Right ventricle myocardium inferior (tissue), 1 donor: ENCODE results near the gene SIAH1. TPM values are rescaled to one million over a fixed set of nuclear protein-coding genes. Genes with fewer than 3 reads are reported as not detected.
A peak's percentile ranks its signal among the peaks of the same experiment; 100 is the strongest.

Experiments
- ATAC-seq: fragments of 200-7000 bp; cut with Tn5 transposase; one replicate; pipeline ENCODE4 v1.9.1; 2020; ENCODE audit warnings: mild to moderate bottlenecking, moderate library complexity
- DNase-seq: peaks from one replicate; pipeline ENCODE4 v3.0.0; 2021; ENCODE audit errors: missing footprints
- intact Hi-C: fragments of 100-400 bp; cut with DNase I; formaldehyde crosslinking; loops from one replicate; pipeline ENCODE4 v1.11.0; 2022
- total RNA-seq: library from RNA; stranded (reverse); fragmentation: NEBNext Ultra II Directional; extraction: Animal tissue kit (Norgen Biotek cat#: 25700); gene quantifications from one replicate; pipeline ENCODE4 v1.2.1, GENCODE V29; 2021
- donor health status: DM: no; HTN: yes; CAD: no; lungs with severe emphysema.

The SIAH1 gene
- total RNA-seq, 1 donor from 2014 or later: 16.1 TPM

DNA sequence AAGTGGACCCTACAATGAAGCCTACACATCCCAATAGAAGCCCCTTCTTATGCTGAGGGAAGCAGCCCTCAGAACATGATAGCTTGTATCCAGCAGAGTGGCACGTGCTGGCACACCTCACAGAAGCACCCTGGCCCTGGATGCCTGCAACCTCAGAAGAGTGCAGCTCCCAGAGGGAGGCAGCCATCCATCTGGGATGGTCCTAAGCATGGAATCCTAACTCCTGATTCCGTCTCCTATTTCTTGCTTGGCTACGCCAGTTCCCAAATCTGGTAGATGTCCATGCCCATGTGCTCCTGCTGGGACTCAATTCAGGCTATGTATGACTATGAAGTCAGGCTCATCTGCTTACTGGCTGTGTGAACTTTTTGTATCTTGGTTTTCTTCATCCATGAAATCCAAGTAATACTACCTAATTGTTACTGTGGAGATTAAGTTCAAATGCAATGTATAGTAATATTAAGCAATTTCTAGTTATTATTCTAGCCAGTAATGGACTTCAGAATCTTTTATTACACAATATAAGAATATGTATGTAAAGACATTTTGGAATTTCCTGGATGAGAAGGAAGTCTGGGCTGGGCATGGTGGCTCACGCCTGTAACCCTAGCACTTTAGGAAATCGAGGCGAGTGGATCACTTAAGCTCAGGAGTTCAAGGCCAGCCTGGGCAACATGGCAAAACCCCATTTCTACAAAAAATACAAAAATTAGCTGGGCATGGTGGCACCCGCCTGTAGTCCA, 32.4 kb downstream of the SIAH1 start:
- no peak for ATAC-seq
- DNase-seq: no peak
- intact Hi-C loops: loop anchor here (2.0 kb wide), 1 partner anchor 190 kb away; no protein-coding TSS in a partner anchor

DNA sequence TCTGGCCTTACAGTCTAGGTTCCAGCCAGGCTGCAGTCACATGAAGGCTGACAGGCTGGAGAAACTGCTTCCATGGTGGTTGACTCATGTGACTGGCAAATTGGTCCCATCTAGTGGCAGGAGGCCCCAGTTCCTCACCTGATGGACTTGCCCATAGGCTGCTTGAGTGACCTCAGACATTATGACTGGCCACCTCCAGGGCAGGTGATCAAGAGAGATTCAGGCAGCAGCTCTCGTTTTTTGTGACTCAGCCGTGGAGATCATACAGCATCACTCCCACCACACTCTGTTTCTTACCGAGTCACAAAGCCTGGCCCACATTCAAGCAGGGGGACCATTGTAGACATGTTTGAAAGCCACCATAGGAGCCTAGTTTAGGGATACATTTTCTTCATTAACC, 34.5 kb downstream of the SIAH1 start:
- ATAC-seq (no peak), DNase-seq (no peak)
- intact Hi-C loops: no loop called here

DNA sequence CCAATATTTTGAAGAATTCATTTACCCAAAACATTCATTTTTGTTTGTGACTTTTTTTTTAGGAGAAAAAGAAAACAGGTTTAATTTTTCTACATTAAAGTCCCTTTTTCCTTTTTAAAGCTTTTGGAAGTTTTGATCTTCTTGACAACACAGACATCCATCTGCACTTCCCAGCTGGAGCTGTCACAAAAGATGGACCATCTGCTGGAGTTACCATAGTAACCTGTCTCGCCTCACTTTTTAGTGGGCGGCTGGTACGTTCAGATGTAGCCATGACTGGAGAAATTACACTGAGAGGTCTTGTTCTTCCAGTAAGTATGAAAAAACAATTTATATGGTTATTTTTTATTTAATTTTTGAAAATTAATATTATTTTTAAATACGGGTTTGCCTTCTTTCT, 37.2 kb downstream of the SIAH1 start:
- ATAC-seq (no peak), DNase-seq (no peak)
- intact Hi-C loops: no loop called here

DNA sequence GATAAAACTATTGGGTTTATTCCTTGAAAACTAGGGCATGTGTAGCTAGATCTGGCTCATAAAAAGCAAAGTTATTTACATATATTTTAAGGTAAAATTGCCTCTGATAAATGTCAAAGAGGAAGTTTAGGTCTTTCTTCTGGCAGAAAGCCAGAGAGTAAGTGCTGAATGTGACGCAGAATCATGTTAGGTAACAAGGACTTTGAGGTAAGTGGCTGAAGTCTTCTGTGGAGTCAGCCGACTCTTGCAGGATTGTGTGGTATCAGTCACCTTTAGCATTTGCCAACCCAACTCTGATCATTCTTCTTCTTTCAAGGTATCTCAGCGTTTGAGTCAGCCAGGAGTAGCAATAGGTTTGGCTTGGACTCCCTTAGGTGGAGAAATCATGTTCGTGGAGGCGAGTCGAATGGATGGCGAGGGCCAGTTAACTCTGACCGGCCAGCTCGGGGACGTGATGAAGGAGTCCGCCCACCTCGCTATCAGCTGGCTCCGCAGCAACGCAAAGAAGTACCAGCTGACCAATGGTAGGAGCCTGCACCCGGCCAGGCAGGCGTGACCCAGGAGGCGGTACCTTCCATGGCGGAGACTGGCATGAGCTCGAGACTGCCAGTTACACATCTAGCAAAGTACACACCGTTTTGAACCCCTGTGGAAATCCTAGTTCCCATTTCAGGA, 37.9 kb downstream of the SIAH1 start:
- DNase-seq (no peak), ATAC-seq (no peak)
- intact Hi-C loops: no loop called here

DNA sequence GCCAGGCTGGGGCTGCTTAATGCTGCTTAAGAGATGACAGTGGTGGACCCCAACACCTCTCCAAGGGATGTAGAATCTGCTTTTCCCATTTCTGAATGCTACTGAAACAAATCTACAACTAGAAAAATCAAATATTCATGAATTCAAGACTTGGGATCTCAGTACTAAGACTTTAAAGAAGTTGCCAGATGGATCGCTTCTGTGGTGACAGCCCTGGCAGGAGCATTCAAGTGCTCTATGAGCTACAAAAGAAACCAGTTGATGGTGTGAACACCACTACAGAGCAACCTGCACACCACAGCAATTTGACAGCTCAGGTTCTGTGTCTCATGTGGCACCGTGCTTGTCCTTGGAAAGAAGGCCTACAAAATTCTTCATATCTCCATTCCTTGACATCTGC, 42.6 kb downstream of the SIAH1 start:
- intact Hi-C loops: no loop called here
- ATAC-seq: no peak
- no peak for DNase-seq

DNA sequence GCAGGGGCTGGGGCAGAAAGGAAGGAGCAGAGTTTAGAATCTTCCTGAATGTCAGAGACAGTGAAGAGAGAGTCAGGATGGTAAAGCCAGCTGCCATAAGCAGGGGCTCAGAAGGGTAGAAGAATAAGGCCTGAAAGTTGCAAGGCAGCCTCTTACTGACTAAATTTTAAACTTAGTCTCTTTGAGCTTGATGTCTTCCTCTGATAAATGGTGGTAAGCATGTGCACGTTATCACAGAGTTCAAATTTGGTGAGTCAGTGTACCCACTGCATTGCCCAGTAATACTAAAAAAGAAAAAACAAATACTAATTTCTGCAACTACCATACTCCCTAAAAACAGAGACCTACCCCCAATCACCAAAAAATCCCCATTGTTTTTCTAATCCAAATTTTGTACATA, 45.2 kb downstream of the SIAH1 start:
- no peak for ATAC-seq
- intact Hi-C loops: no loop called here
- no peak for DNase-seq

DNA sequence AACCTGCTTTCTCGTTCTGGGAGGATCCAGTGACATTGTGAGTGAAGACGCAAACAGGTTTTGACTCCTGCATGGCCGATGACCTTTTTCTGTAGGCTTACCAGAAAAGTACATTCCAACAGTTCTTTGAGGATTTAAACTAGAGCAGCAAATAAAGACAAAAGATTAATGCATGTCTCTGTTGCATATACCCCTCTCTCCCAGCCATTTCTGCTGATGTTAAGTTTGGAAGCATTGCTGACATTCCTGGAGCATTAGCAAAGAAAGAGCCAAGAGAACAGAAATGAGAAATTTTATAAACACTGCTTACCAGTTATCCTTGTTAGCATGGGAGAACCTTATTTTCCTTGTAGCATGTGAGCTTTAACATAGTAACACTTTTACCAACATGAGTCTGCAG, 49.3 kb downstream of the SIAH1 start:
- ATAC-seq (no peak), DNase-seq (no peak)
- intact Hi-C loops: no loop called here

DNA sequence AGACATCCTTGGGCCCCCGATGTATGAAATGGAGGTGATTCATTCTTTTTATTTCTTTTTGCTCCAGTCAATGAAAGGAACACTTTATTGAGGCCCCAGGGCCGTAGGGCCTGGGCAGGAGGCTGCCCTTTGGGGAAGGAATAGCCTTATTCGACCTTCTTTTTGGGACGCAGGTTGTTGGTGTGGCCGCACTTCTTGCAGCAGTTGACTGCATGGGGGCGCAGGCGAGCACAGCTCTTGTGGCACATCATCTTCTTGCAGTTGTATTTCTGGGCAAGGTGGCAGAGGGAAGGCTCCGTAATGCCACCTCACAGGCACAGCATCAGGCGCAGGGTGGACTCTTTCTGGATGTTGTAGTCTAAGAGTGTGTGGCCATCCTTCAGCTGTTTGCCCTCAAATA, 50.9 kb downstream of the SIAH1 start:
- intact Hi-C loops: no loop called here
- no peak for DNase-seq
- ATAC-seq: no peak

DNA sequence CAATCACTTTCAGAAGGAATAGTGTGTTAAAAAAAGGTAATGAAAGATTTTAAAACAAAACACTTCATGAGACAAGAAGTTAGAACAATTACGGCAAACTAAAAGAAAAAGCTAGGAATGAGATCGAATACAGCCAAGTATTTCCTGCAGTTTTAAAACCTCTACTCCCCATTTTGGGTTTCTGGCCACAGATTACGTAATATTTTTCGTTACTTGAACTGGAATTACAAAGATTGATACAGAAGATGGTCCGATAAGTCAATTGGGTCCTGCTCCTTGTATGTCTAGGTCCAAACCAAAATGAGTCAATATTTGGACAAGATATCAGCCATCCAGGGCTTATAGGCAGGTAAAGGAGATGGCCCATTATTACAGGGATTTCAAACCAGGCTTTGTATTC, 52.2 kb downstream of the SIAH1 start:
- intact Hi-C loops: no loop called here
- ATAC-seq (no peak), DNase-seq (no peak)

DNA sequence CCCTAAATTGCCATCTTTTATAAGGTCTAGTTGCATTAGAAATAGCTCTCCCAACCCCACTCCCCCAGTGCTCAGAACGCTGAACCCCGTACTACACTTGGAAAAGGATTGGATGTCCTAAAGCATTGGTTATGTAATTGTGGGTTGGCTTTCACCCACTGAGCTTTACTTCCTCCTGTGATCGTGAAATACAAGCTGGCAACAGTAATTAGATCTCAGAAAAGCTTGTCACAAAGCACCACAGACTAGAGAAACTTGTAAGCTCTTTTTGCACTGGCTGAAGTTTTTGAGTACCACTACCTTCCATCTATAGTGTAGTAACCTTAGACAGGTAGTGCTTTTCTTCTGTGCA, 54.4 kb downstream of the SIAH1 start:
- intact Hi-C loops: no loop called here
- DNase-seq: no peak
- peak; percentile 67 for ATAC-seq

DNA sequence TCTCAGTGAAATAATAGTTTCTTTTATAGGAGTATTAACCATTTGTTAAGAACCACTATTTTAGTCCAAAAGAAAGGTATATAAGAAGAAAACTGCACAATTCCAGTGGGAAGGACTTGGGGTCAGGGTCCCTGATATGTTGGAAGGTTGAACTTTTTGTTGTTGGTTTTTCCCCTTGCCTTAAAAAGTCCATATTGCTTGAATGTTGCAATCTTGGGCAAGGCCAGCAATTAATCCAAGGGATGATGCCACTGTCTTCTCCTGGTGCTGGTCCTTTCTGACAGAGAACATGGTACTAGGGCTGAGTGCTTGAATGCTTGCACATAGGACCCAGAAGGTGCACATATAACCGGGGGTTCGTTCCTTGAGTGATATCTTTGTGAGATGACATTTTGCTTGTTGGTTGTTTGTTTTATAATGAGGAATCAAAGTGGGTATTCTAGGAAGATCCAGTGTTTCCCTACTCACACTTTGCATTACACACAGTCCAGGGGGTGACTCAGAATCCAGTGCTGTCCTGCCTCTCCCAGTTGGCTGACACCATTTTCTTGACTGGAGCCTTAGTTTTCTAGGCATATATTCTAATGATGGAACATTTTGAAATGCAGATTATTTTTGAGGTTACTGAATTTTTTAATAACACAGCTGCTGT, 54.9 kb downstream of the SIAH1 start:
- no peak for ATAC-seq
- intact Hi-C loops: no loop called here

DNA sequence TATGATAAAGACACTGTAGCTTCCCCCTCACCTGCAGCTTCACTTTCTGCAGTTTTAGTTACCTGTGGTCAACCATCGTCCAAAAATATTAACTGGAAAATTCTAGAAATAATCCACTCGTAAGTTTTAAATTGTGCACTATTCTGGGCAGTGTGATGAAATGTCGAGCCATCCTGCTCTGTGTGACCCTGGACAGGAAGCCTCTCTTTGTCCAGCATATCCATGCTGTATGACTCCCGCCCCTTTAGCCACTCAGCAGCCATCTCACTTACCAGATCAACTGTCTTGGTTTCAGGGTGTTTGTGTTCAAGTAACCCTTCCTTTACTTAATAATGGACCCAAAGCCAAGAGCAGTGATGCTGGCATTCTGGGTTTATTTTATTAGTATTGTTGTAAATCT, 56.1 kb downstream of the SIAH1 start:
- ATAC-seq (no peak), DNase-seq (no peak)
- intact Hi-C loops: no loop called here

More for the DNA sequence above, 54.9 kb downstream of the SIAH1 start:
- DNase-seq: no peak

DNA sequence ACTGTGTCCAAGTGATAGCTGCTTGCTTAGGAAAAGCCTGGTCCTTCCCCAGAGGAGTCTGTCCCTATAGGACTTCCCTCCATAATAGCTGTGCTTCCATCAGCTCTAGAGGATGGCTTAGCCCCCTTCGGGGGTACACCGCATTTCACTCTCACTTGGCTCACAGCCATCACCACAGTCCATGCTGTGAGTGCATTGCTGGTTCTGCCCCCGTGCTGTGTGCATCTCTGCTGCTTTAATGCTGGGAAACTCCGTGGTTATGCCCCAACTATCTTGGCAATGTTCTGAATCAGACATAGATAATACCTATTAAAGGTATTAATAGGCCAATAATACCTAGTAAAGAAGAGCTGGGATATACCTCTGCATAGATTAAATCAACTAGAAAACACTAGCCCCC, 58.3 kb downstream of the SIAH1 start:
- ATAC-seq: no peak
- DNase-seq: no peak
- intact Hi-C loops: no loop called here

DNA sequence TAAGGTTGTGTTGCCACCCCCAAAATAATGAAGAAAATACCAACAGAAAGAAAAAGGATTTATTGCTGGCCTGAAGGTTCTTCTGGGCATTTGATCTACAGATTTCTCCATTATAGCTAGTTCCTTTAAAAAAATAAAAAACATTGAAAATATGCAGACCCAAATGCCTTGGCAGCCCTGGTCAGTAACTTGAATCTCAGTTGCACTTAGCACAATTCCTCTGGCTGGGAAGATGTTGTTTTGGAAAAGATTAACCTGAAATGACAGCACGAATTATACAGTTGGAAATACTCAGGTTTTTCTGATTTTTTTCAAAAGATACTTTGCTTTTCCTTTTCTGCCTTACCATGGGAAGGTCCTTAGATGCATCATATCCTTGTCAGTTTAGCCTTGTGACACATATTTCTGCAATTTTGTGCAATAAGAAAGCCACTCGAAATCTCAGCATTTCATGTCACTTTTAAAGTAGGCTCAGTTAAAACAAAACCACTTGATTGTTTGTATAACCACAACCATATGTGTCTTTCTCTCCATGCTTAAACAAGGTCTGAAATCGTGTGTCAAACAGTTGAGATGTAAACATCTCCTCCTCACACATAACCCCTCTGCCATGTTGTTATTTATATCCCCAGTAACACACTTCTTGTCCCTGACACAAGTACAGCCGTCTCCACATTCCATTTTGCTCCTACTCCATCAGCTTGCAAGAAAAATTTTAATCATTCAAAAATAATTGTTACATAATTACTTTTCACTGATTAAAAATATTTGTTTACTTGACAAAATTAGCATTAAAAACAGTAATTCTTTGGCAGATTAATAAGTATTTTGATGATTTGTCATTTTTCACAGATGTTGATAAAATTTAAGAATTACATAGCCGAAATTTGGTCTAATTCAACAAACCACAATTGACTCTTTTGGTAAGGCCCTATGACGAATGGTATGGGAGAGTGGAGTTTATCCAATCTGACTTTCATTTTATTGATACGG, 61.1 kb downstream of the SIAH1 start:
- no peak for ATAC-seq
- no peak for DNase-seq
- intact Hi-C loops: no loop called here

DNA sequence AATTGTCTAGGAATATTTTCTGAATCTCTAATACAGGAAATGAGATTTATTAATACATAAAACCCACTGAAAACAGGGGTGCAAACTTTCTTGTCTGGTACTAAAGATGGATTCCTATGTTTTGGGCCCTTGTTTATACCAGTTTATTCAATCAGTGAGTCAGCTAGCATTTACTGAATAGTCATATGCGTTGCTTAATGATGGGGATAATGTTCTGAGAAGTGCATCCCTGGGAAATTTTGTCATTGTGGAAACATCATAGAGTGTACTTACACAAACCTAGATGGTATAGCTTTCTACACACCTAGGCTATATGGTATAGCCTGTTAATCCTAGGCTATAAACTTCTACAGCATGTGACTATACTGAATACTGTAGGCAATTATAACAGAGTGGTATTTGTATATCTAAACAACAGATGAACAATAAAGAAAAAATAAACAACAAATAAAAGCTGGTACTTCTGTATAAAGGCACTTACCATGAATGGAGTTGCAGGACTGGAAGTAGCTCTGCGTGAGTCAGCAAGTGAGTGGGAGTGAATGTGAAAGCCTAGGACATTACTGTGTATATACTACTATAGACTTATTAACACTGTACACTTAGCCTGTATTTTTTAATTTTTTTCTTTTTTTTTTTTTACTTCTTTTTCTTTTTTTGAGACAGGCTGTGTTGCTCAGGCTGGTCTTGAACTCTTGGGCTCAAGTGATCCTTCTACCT, 63.7 kb downstream of the SIAH1 start:
- intact Hi-C loops: no loop called here
- no peak for ATAC-seq
- no peak for DNase-seq

DNA sequence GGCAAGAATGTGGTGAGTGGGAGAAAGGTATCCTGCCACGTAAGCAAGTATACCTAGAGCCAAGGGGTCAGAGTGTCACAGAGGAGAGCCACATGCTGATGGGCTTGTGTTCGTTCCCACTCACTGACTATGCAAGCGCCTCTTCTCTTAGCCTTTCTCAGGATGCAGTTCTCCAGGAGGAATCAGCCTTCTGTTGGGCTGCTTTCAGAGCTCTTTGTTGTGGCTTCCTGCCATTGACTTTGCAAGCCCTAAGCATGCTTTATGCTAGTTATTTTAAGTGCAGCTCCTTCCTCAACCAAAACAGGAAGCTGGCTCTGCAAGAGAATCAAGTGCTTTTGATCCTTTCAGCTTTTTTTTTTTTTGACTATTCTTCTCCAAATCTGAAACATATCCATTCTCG, 66.6 kb downstream of the SIAH1 start:
- intact Hi-C loops: no loop called here
- peak; percentile 57 for ATAC-seq
- no peak for DNase-seq

DNA sequence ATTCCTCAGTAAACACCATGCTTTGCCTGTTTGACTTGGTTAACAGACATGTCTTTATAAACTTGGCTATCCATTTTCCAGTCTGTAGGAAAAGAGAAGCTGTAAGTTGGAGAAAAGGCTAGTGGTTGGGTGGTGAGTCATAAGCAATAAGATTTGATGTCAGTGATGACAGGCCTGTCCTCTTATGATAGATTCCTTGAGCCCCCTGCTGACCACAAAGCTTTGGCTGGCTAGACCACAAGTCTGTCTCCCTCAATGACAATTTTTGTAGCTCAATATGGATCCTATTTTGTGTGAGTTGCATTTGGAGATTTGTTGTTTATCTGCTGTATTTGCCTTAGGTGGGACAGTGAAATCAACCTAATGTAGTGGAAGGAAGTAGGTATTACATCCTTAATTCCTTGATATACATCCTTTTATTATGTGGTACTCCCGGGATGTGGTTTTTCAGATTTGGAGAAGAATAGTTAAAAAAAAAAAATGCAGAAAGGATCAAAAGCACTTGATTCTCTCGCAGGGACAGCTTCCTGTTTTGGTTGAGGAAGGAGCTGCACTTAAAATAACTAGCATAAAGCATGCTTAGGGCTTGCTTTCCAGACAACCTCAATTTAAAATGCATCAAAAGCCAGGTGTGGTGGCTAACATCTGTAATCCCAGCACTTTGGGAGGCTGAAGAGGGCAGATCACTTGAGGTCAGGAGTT, 67.4 kb downstream of the SIAH1 start:
- intact Hi-C loops: no loop called here
- ATAC-seq: no peak

DNA sequence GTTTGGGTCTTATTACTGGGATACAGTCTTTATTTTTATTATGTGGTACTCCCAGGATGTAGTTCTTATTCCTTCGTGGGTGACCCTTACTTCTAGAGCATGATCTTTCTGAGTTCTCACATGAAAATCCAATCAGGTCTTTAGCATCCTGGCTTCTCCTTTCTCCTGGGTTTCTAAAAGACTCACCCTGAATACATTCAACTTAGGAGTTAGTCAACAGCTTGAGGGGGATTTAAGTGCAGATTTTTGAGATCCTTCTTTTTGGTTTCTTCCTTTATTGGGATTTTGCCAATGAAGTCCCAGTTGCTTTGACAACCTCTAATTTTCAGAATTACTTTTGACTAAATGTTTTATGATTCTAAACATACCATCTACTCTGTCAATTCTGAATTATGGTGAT, 68.2 kb downstream of the SIAH1 start:
- intact Hi-C loops: no loop called here
- DNase-seq: no peak
- ATAC-seq: no peak

More for the DNA sequence above, 67.4 kb downstream of the SIAH1 start:
- no peak for DNase-seq
